ENCODE measurements around the gene GSTM1. TPM values are rescaled to one million over a fixed set of nuclear protein-coding genes. Genes with fewer than 3 reads are reported as not detected.
"Not testable (repeated sequence)": the region's sequence is repeated elsewhere in the genome, so short reads cannot be mapped to it uniquely, and the experiment has no call there.

Gene GSTM1
- total RNA-seq, 1 donor from 2014 or later: not detected

- DNase-seq (ENCODE audit: low read depth in 2 of 2): no peak
Observed at GRCh38 chr1:109697066-109697465, 9.4 kb downstream of the GSTM1 start.

DNA sequence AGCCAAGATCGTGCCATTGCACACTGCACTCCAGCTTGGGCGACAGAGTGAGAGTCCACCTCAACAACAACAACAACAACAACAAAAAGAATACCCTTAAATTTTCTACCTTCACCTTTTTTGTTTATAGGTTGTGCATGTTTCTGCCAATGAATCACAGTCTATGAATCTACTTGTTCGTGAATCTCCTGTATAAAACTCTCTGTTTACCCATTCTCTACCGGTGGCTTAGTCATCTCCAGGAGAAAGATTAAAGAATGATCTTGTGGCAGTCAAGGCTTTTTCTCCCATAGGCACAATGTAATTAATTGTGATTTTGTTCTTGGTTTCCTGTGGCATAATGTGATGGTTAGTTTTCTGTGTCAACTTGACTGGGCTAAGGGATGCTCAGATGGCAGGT is 10.2 kb downstream of the GSTM1 start:
- DNase-seq (ENCODE audit: low read depth in 2 of 2): peak in 1 of 2 donors; percentile 32

GRCh38 chr1:109702940-109703339 is 15.3 kb downstream of the GSTM1 start:
- DNase-seq (ENCODE audit: low read depth in 2 of 2): not testable (repeated sequence)

- DNase-seq (ENCODE audit: low read depth in 2 of 2): no peak
Observed at GRCh38 chr1:109704173-109704572, 16.6 kb downstream of the GSTM1 start.

- no peak for DNase-seq (ENCODE audit: low read depth in 2 of 2)
Observed at GRCh38 chr1:109705411-109705810, 17.8 kb downstream of the GSTM1 start.

GRCh38 chr1:109708949-109709348 is 21.3 kb downstream of the GSTM1 start:
- DNase-seq (ENCODE audit: low read depth in 2 of 2): not testable (repeated sequence)

DNA sequence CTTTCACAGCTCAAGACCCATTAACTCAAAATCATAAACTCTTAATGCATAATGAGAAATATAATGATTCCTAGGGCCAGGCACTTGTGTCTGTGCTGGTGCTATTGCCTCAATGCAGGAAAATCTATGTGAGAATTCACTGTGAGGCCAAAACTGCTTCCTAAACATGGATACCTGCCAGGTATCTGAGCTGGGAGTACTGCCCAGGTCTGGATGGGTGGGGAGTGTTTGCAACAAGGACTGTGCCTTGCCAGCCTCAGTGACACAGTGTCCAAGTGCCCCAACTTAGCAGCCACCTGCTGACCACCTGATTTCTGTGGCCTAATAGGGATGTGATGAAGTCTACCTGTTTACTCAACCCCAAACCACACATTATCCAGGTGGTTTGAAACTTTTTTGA is 22.2 kb downstream of the GSTM1 start:
- not testable (repeated sequence) for DNase-seq (ENCODE audit: low read depth in 2 of 2)

- DNase-seq (ENCODE audit: low read depth in 2 of 2): not testable (repeated sequence)
Observed at GRCh38 chr1:109711593-109712320, 24.1 kb downstream of the GSTM1 start, which contains the start of gene GSTM5. Gene GSTM5, plus strand, starts transcription at chr1:109712251. Its CDS starts 62 bp downstream, at chr1:109712313.

- no peak for DNase-seq (ENCODE audit: low read depth in 2 of 2)
Observed at GRCh38 chr1:109712321-109712864, 24.8 kb downstream of the GSTM1 start.

GRCh38 chr1:109713636-109714035 is 26.0 kb downstream of the GSTM1 start:
- DNase-seq (ENCODE audit: low read depth in 2 of 2): no peak

GRCh38 chr1:109714661-109715372 is 27.2 kb downstream of the GSTM1 start:
- no peak for DNase-seq (ENCODE audit: low read depth in 2 of 2)

DNA sequence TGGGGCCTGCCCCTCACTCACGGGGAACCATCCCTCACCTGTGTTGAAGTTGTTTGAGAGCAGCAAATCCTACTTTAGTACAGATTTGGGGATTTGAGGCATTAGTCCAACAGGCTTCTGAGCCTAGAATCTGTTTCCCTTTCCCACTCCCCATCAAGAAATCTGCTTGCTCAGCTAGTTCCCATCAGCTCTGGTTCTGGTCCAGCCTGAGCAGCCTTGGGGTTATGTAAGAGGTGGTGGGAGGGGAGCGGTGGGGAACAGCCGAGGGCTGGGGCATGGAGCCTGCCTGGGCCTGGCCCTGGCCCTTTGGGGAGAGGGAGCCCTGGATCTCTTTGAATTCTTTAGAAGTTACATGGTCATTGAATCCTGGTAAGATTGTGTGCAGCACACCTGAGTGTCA is 28.5 kb downstream of the GSTM1 start:
- no peak for DNase-seq (ENCODE audit: low read depth in 2 of 2)

GRCh38 chr1:109716570-109717090 is 29.0 kb downstream of the GSTM1 start:
- no peak for DNase-seq (ENCODE audit: low read depth in 2 of 2)

DNA sequence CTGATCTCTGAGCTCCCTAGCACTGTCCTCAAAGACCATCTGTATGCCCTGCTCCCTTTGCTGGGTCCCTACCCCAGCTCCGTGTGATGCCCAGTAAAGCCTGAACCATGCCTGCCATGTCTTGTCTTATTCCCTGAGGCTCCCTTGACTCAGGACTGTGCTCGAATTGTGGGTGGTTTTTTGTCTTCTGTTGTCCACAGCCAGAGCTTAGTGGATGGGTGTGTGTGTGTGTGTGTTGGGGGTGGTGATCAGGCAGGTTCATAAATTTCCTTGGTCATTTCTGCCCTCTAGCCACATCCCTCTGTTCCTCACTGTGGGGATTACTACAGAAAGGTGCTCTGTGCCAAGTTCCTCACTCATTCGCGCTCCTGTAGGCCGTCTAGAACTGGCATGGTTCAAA is 30.1 kb downstream of the GSTM1 start:
- no peak for DNase-seq (ENCODE audit: low read depth in 2 of 2)

DNA sequence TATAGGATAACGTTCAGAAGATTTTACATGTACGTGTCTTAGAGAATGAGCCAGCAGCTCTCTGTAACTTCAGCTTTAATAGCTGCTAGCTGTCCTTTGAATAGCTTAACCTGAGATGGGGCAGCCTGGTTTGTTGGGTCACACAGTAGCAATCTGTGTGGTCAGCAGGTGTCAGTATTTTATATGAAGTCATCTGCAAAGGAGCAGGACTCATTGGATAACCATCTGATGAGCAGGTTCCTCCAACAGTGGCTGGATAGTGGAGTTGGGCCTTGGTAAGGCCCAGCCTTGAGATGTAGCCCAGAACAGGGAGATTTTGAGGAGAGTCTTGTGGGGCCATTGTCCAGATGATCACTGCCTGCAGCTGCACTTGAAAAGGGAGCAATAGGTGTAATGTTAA is 30.9 kb downstream of the GSTM1 start:
- peak; percentile 29 to 41 for DNase-seq (ENCODE audit: low read depth in 2 of 2)

GRCh38 chr1:109719337-109719837 is 31.8 kb downstream of the GSTM1 start:
- DNase-seq (ENCODE audit: low read depth in 2 of 2): peak; percentile 12 to 27

- DNase-seq (ENCODE audit: low read depth in 2 of 2): no peak
Observed at GRCh38 chr1:109721042-109721441, 33.4 kb downstream of the GSTM1 start.

DNA sequence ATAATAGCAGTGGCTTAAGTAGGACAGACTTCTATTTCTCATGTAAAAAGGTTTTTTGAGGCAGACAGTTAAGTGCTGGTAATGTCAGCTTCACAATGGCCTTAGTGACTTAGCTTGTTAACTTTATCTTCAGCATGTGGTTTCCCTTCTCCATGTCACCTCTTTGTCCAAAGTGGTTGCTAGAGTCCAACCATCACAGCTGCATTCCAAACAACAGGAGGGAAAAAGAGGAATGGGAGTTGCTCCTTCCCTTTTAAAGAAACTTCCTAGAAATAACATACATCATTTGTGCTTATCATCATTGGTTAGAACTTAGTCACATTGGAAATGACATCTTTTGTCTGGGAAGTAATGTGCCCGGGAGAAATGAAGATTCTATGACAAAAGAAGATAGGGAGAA is 34.4 kb downstream of the GSTM1 start:
- no peak for DNase-seq (ENCODE audit: low read depth in 2 of 2)

- DNase-seq (ENCODE audit: low read depth in 2 of 2): no peak
Observed at GRCh38 chr1:109722908-109723691, 35.5 kb downstream of the GSTM1 start.

DNA sequence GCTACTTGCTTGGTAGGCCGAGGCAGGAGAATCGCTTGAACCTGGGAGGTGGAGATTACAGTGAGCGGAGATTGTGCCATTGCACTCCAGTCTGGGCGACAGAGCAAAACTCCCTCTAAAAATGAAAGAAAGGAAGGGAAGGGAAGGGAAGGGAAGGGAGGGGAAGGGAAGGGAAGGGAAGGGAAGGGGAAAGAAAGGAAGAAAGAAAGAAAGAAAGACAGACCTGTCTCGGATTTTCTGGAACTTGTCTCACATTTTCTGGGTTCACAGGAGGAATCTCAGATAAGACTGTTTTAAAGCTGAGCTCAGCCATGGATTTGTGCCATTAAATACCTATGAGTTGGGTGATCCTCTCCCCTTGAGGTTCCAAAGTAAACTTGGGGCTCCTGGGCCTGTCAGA is 37.3 kb downstream of the GSTM1 start:
- DNase-seq (ENCODE audit: low read depth in 2 of 2): no peak

- no peak for DNase-seq (ENCODE audit: low read depth in 2 of 2)
Observed at GRCh38 chr1:109725510-109725909, 37.9 kb downstream of the GSTM1 start.
